Measurements from ENCODE around the gene IKZF2. TPM values are rescaled to one million over a fixed set of nuclear protein-coding genes. Genes with fewer than 3 reads are reported as not detected.

The IKZF2 gene
- total RNA-seq (2014; rRNA removed; shearing (Covaris generic)), result 2.4 and 4.1 TPM in 2 replicates

DNA sequence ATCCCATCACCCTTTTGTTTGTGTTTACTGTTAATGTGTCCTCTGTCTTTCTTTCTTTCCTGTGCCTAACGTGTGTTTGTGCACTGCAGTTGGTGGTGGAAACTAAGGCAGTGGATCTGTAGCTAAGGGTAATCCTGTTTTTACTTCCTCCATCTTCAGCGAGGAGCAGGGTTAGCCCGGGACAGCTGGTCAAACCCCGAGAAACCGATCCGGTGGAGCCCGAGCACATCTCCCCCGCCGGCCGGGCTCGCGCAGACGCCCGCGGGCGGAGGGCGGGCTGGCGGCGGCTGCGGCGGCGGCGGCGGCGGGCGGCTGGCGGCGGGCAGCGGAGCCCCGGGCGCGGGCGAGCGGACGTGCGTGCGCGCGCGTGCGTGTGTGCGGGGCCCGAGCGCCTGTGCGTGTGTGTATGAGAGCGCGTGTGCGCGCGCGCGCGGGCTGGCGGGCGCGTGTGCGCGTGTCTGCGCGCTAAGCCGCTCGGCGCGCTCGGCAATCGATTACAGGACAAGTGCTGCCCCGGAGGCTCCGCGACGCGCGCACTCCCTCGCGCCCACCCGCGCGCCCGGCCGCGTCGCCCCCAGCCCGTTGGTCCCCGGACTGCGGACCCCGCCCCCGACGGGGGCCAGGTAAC is at the start of gene IKZF2:
Gene IKZF2, minus strand, starts transcription at position 176 of the 628 bp plus-strand sequence. CDS start 2,983 bp downstream, outside the sequence.

Other genes starting within 250 kb of the IKZF2 start
- 16.8 and 17.7 TPM in 2 replicates for gene SPAG16, start 132.9 kb upstream of the IKZF2 start, total RNA-seq (2014; rRNA removed; shearing (Covaris generic))

All from A375 (cell line).